Activated CD4-positive, alpha-beta T cell treated with anti-CD3 and anti-CD28 coated beads, Interleukin-2, Interleukin-4, amounts not matched to agents 100 ng/mL and 50 ng/mL, durations not matched to agents 16 hours and 8 hours (primary cell): ENCODE data around the gene ZSWIM3.
"Not testable (repeated sequence)": the region's sequence is repeated elsewhere in the genome, so short reads cannot be mapped to it uniquely, and the experiment has no call there.

Experiments used
- DNase-seq: peaks from one replicate; pipeline ENCODE4 v3.0.0-alpha.2; 2020; ENCODE audit warnings: low spot score

The ZSWIM3 gene

DNA sequence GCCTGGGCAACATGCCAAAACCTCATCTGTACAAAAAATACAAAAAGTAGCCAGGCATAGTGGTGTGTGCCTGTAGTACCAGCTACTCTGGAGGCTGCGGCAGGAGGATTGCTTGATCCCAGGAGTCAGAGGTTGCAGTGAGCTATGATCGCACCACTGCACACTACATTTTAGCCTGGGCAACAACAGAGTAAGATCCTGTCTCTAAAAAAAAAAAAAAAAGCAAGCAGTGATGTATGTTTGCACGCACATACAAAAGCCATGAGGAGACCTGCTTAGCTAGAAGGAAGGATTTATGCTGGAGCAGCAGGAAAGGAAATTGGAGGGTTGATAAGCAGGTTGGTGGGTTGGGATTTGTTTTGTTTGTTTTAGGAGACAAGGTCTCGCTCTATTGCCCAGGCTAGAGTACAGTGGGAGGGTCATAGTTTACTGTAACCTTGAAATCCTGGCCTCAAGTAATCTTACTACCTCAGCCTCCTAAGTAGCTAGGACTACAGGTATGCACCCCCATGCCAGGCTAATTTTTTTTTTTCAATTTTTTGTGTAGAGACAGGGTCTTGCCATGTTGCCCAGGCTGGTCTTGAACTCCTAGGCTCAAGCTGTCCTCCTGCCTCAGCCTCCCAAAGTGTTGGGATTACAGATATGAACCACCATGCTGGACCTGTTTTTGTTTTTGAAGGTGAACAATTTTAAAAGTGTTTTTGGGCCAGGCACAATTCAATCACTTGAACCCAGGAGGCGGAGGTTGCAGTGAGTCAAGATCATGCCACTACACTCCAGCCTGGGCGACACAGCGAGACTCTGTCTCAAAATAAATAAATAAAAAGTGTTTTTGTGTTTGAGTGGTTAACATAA, 4.0 kb downstream of the ZSWIM3 start:
- DNase-seq = no peak

DNA sequence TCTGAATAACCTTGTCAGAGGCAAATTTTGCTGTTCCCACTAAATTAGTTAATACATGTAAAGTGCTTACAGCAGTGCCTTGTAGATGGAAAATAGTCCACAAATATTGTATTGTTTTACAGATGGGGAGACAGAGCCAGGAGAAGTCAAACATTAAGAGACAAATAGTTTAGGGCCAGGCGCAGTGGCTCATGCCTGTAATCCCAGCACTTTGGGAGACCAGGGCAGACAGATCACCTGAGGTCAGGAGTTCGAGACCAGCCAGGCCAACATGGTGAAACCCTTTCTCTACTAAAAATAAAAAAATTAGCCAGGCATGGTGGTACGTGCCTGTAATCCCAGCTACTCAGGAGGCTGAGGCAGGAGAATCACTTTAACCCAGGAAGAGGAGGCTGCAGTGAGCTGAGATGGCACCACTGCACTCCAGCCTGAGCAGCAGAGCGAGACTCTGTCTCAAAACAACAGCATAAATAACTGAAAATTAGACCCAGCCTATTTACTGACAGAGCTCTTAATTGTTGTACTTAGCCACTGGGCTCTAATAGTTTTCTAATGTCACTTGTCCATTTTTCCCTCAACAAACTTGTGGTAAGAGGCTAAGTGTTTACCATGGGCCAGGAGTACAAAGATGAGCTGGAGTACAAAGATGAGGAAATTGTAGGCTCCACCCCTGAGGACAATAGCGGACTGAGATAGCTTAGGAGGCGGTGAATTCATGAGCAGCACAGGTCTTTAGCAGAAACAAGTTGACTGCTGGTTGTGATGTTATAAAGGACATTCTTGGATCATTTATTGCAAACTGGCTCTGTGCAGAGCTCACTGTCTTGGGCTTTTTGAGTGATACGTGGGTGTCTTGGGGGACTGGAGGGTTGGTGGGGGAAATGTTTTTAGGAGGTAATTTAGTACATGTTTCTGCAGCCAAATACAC, 6.4 kb downstream of the ZSWIM3 start:
- DNase-seq = no peak

DNA sequence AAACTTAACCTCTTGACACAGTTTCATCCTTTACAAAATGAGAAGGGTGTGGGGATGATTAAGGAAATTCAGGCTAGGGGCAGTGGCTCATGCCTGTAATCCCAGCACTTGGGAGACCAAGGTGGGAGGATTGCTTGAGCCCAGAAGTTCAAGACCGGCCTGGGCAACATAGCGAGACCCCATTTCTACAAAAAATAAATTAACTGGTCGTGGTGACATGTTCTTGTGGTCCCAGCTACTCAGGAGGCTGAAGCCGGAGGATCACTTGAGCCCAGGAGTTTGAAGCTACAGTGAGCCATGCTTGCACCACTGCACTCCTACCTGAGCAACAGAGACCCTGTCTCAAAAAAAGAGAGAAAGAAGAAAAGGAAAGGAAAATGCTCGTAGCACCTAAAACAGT, 9.0 kb downstream of the ZSWIM3 start:
- no peak for DNase-seq

DNA sequence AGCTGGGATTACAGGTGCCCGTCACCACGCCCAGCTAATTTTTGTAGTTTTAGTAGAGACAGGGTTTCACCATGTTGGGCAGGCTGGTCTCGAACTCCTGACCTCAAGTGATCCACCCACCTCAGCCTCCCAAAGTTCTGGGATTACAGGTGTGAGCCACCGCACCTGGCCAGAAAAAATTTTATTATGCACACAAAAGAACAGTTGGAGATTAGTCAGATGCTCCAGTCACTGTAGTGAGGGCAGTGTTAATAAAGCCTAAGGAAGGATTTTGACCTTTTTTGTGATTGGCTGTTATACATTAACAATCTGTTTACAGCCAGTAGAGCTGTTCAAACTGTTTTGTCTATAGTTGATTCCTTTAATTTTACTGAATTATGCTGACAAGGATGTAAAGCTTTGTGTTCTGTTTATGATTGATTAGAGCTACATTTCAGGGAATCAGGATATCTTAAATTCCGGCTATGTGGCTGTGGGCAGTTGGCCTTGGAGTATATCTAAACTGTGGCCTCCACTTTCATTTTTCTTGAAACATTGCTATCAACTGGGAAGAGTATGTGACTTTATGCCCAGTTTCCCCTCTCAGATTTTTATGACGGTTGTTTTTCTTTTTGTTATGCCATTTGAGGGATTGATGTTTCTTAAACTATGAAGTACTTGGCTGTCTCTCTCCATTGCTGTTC, 9.9 kb downstream of the ZSWIM3 start:
- no peak for DNase-seq

DNA sequence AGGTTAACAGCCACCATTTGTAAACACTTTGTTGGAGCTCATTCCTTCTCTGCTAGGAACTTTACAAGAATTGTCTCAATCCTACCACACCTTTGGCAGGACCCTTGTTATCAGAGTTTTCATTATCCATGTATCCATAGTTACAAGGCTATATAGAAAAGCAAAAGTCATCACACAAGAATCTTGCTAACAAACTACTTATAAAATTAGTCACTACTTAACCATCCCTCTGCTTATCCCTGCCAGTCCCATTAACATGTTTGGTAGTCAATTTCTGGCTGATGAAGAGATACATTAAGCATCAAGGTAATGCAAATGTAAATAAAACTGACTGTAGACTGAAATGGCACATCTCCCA, 10.4 kb downstream of the ZSWIM3 start:
- no peak for DNase-seq

DNA sequence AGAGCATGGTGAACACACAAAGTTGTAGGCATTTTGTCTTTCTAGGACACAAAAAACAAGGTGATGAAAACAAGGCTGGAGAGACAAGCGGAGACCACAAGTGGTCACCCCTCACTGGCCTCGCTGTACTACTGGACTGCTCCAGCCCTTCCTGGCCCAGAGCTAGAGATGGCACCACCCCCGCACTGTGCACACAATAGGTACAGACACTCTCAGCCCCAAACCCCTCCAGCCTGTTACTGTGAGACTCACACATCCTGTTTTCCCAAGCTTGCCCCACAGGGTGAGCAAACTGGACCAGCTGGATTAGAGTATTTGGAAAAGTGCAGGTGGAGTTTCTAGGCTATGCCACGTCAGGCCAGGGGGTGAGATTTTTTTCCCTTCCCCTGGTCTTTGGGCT, 15.2 kb downstream of the ZSWIM3 start:
- no peak for DNase-seq

DNA sequence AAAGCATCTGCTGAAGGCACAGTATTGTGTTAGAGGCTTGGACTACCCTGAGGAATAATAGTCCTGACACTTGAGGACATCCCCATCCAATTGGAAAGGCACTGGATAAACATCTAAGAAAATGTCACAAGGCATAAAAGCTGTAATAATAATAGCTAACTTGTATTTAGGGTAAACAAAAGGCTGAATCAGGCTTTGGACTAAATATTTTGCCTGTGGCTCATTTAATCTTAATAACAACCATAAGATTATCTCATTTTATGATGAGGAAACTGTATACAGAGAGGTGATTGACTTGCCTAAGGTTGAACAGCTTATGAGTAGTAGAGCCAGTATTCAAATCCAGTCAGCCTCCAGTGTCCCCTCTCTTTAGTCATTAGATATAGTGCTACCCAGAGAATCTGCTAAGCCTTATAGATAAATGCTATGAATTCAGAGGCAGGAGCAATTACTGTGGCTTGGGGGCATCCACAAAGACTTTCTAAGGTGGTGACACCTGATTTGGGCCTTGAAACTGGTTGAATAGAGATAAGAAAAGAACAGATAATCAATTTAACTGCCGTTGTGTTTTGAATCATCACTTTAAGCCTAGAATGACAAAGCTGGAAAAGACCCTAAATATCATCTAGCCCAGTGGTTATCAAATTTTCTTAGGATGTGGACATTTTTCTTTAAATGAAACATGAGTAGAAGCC, 16.1 kb downstream of the ZSWIM3 start:
- no peak for DNase-seq

DNA sequence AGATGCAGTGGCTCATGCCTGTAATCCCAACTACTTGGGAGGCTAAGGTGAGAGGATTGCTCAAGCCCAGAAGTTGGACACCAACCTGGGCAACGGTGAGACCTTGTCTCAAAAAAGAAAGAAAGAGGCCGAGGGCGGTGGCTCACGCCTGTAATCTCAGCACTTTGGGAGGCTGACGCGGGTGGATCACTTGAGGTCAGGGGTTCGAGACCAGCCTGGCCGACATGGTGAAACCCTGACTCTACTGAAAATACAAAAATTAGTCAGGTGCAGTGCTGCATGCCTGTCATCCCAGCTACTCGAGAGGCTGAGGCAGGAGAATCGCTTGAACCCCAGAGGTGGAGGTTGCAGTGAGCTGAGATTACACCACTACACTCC, 16.7 kb downstream of the ZSWIM3 start:
- DNase-seq = not testable (repeated sequence)

DNA sequence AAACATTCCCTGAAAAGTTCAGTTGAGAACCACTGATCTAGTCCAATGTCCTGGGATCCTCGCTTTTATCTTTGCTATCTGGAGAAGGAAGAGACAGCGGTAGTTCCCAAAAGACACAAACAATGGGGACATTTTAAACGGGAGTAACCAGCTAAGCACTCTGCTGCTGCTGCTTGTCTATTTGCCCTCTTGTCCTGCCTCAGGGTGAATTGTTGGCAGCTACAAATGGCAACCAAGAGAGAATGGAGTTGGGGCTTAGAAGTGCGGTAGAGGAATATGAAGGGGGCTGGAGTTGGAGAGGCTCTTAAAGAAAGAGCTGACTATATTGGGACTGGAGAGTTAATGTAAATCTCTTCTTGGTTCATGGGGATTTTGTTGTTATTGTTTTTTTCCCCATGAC, 17.2 kb downstream of the ZSWIM3 start:
- no peak for DNase-seq

DNA sequence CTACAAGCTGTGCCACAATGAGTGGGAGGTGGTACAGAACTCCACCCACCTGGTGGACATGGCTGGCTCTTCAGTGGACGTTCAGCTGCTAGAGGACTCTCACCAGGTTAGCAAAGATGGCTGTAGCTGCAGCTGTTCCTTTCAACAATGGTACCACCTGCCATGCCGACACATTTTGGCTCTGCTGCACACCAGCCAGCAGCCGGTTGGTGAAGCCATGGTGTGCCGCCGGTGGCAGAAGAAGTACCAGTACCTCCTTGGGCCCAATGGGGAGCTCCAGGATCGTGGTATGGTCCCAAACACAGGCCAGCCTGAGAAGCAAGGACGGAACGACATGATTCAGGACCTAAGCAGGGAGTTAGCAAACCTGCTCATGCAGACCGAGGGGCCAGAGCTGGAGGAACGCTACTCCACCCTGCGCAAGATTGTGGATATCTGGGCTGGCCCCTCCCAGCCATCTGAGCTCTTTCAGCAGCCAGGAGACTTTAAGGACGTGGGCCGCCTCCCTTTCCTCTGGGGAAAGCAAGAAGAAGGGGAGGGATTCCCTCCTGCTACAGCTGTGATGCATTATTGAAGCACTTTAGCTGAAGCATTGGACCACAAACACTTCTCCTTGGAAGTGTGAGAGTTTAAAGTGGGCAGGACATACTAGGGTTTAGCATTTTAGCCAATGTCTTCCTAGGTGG, 20.8 kb downstream of the ZSWIM3 start:
- no peak for DNase-seq

DNA sequence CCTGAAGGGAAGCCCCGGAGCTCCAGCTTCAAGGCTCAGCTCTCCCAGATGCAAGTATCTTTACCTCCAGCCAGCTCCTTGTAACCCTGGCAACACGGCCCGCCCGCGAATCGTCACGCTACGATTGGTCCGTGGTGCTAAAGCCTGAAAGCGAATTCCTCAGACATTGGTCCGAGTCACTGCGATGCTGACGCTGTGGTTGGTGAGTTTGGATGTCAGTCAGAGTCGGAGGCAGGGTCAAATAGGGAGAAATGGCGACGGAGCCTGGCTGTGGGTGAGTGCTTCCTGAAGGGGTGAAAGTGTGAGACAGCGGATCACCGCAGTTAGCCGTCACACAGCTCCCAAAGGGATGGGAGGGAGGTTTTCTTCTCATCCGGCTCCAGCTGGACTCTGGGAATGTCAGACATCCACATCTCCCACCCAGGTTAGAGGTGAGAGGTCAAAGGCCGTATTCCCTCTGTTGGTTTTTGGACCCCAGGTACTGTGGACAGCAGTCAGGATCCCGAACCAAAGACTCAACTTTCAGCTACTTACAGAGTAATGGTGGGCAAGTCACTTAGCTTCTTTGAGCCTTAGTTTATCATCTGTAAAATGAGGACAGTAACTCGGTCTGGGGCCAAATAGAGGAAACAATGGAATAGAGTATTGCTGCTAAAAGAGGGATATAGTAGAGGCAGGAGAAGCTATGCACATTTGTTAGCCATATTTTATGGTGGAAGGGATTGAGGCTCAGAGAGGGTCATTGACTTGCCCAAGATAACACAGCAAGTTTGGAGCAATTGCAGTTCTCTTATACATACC, 23.8 kb downstream of the ZSWIM3 start, which contains the start of gene ZSWIM1:
ZSWIM1 (plus strand) TSS at position 240 of the 801 bp plus-strand sequence. CDS start 1,366 bp downstream, outside the sequence.
- peak; percentile 99 for DNase-seq

DNA sequence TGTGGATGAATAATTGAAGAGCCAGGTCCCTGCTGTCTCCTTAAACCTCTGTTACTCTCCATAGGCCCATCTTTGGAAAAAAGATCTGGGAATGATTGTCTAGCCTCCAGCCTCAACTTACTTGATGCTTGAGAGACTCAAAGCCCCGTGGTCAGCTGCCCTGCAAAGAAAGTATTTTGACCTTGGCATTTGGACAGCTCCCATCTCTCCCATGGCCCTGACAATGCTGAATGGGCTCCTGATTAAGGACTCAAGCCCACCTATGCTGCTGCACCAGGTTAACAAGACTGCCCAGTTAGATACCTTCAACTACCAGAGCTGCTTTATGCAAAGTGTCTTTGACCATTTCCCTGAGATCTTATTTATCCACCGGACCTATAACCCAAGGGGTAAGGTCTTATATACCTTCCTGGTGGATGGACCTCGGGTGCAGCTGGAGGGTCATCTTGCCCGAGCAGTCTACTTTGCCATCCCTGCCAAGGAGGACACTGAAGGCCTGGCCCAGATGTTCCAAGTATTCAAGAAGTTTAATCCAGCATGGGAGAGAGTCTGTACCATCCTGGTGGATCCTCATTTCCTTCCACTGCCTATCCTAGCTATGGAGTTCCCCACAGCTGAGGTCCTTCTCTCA, 25.2 kb downstream of the ZSWIM3 start:
- no peak for DNase-seq

DNA sequence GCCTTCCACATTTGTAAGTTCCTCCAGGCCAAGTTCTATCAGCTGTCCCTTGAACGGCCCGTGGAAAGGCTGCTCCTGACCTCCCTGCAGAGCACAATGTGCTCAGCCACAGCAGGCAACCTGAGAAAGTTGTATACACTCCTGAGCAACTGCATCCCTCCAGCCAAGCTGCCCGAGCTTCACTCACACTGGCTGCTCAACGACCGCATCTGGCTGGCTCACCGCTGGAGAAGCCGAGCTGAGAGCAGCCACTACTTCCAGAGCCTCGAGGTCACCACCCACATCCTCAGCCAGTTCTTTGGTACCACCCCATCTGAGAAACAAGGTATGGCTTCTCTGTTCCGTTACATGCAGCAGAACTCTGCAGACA, 25.7 kb downstream of the ZSWIM3 start:
- DNase-seq = no peak

DNA sequence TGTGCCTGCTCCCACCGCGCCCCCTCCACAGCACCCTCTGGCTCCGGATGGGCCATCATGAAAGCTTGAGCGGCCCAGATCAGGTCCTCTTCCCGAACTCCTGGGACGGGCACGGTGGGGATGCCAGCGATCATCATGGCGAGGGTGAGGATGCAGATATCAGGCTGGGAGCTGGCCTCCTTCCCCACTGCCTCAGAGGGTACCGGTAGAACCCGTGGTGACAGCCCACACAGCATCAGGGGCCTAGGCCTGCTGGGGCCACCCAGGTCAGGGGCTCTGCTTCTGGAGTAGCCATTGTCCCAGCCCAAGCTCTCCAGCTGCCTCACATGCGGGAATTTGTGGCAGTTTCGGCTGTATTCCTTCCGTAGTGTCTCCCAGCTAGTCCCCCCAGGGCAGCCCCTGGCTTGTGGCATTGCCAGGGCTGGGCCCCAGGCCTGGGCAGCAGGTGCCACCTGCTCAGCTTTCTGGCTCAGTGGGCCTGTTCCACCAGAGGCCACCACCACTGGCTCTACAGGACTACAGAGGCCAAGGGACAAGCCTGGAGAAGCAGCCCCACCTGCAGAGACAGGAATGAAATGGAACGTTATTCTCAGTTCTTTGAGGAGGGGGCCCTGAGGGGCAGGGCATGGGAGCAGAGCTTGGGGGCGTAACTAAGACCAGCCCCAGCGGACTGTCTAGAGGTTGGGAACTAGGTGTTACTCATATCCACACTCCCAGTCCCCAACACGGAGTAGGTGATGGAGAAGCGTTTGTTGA, 29.4 kb downstream of the ZSWIM3 start:
- DNase-seq = no peak

DNA sequence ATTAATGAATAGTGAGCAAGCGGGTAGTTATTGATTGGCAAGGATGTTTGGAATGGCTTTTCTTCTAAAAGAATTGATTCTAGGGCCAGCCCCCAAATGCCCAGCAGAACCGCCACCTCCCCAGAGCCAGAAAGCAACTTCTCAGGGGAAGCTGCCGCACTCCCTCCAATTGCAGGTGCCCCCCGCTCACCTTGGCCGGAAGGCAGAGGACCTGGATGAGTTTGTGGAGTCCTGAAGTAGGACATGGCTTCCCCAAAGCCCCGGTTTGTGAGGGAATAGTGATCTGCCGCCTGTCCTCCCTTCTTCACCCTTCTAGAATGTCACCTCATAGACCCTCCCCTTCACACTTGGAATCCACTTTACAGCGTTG, 29.9 kb downstream of the ZSWIM3 start, which contains the start of gene SPATA25:
SPATA25 (minus strand) TSS at position 277 of the 370 bp plus-strand sequence; CDS start at position 245, 32 bp downstream.
- no peak for DNase-seq

DNA sequence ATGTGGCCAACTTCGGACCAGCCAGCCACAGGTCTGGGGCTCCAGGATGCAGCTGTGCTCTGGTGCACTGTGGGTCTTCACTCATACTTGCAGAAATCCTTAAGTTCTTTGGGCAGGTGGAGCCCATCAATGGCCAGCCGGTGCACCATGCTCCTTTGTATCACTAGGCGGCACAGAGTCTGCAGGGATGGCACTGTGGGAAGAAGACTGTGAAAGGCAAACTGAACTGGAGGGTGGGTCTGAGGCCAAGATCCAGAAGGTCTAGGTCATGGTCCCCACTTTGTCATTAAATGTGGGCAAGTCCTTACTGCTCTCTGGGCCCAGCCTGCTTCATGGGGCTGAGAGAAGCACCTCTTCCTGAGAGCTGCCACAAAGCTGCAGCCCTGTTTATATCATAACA, 31.3 kb downstream of the ZSWIM3 start:
- DNase-seq = no peak

DNA sequence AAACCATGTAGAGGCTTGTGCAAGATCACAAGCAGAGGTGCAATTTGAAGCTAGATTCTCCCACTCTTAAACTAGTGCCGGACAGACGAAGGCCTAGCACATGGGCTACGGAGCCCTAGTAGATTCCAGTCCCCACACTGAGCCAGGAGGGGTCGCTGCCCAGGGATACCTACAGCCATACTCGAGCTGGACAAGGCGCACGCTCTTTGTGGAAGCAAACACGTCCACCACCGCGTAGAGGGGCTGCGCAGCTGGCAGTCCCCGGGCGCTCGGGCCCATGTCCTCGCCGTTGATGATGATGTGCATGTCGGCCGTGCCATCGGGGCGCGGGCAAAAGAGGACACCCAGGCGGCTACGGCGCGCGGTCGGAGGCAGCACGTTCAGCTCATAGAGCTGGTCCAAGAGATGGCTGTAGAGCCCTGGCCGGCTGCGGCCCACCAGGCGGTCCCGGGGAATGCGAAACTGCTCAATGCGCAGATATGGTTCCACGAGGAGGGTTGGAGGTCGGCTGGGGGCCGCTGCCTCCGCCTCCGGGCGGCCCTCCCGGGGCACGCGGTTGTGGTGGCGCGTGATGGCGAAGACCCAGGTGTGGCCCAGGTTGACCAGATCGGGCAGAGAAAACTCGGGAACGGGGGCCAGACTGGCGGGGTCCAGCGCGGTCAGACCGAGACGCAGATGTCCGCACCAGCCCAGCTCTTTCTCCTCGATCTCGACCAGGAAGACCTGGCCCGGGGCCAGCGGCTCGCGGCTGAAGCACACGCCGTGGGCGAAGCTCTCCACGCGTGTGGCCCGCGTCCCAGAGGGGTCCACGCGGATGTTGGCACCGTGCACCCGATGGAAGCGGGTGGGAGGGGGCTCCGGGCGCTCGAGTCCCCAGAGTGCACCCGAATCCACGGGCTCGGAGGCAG, 32.9 kb downstream of the ZSWIM3 start:
- no peak for DNase-seq
